PC-9 (cell line): Measurements from ENCODE around the gene SLN. TPM values are rescaled to one million over a fixed set of nuclear protein-coding genes. Genes with fewer than 3 reads are reported as not detected.

ENCODE experiments used
- BruUV-seq: library from RNA; stranded (reverse); fragments of 400-500 nt; replicated peaks from 2 replicates; lab custom pipeline; 2021; lab: Mats Ljungman, UMichigan
- CTCF ChIA-PET: fragments of 300-600 bp; sonication (Branson Sonifier 250); formaldehyde crosslinking; loops from one replicate; lab custom pipeline; 2022; ENCODE audit warnings: antibody characterized with exemption; lab: Charles Lee
- POLR2A ChIA-PET: fragments of 300-600 bp; sonication (Branson Sonifier 250); formaldehyde crosslinking; loops from one replicate; lab custom pipeline; 2022; ENCODE audit warnings: antibody characterized with exemption; ENCODE audit not compliant: unreplicated experiment; lab: Charles Lee
- DNase-seq, 2 experiments: peaks; one replicate each; pipeline versions ENCODE4 v3.0.0 to v3.0.0-alpha.2; 2015 to 2022; ENCODE audit warnings: mixed read lengths in 1 of 2
- H2AFZ ChIP-seq: fragments of 200-600 bp; sonication (generic); 2 replicates; pipeline ENCODE4 v1.8.1; 2017; ENCODE audit warnings: antibody characterized with exemption
- H3F3A ChIP-seq: fragments of 200-600 bp; sonication (generic); 2 replicates; pipeline ENCODE4 v1.8.1; 2017; ENCODE audit warnings: antibody characterized with exemption, mild to moderate bottlenecking, low read depth; ENCODE audit not compliant: insufficient read depth
- H3K27ac ChIP-seq: fragments of 200-600 bp; sonication (generic); 2 replicates; pipeline ENCODE4 v1.6.1; 2016; ENCODE audit warnings: mixed run types
- H3K27me3 ChIP-seq: fragments of 200-600 bp; sonication (generic); 2 replicates; pipeline ENCODE4 v1.6.1; 2016; ENCODE audit warnings: low read depth, mixed run types; ENCODE audit not compliant: insufficient read depth
- H3K36me3 ChIP-seq: fragments of 200-600 bp; sonication (generic); 2 replicates; pipeline ENCODE4 v1.6.1; 2016; ENCODE audit warnings: low read depth, mixed run types
- H3K4me1 ChIP-seq: fragments of 200-600 bp; sonication (generic); replicated peaks from 2 replicates; pipeline ENCODE4 v1.6.1; 2016; ENCODE audit warnings: mixed run types; ENCODE audit not compliant: insufficient read depth
- H3K4me2 ChIP-seq: fragments of 200-600 bp; sonication (generic); 2 replicates; pipeline ENCODE4 v1.6.1; 2017; ENCODE audit warnings: mixed run types
- H3K4me3 ChIP-seq: fragments of 200-600 bp; sonication (generic); 2 replicates; pipeline ENCODE4 v1.6.1; 2016; ENCODE audit warnings: mixed run types
- H3K79me2 ChIP-seq: fragments of 200-600 bp; sonication (generic); 2 replicates; pipeline ENCODE4 v1.6.1; 2017; ENCODE audit warnings: low read depth, mixed run types
- H3K9me2 ChIP-seq: fragments of 200-600 bp; sonication (generic); 2 replicates; pipeline ENCODE4 v1.8.1; 2017; ENCODE audit warnings: mild to moderate bottlenecking; ENCODE audit not compliant: insufficient read depth
- H3K9me3 ChIP-seq: fragments of 200-600 bp; sonication (generic); 2 replicates; pipeline ENCODE4 v1.8.1; 2016; ENCODE audit warnings: low read depth; ENCODE audit not compliant: insufficient read depth
- H4K20me1 ChIP-seq: fragments of 200-600 bp; sonication (generic); 2 replicates; pipeline ENCODE4 v1.8.1; 2017; ENCODE audit not compliant: insufficient read depth
- EZH2 ChIP-seq: fragments of 200-600 bp; sonication (generic); IDR thresholded peaks from 2 replicates; pipeline ENCODE4 v1.8.0; 2017; ENCODE audit warnings: antibody characterized with exemption, low read depth
- intact Hi-C: fragments of 100-400 bp; cut with micrococcal nuclease; formaldehyde crosslinking; loops from one replicate; pipeline ENCODE4 v1.10.0; 2022; ENCODE audit not compliant: unreplicated experiment
- total RNA-seq: library from RNA; stranded (reverse); gene quantifications from 2 replicates; pipeline ENCODE4 v1.2.3, GENCODE V29; 2021
- TF ChIP-seq, protein P1 (sequence below): fragments of 200-600 bp; sonication (generic); conservative IDR thresholded peaks from 2 replicates; pipeline ENCODE4 v1.6.1; 2017; ENCODE audit warnings: mixed run types, antibody characterized with exemption, mild to moderate bottlenecking, moderate library complexity

The SLN gene
- total RNA-seq, 1 experiment from 2014 or later, result not detected

GRCh38 chr11:107675902-107676301 is 36.0 kb downstream of the SLN start:
- H3K27ac ChIP-seq, result no peak overlapping the region
- no peak for DNase-seq
- no peaks in the 10 kb centered on the region for H3K27me3 ChIP-seq
- H3K4me2 ChIP-seq, result no peak overlapping the region
- CTCF ChIA-PET, result no interaction called here
- TF ChIP-seq EZH2, result no peak
- TF ChIP-seq, protein P1, sequence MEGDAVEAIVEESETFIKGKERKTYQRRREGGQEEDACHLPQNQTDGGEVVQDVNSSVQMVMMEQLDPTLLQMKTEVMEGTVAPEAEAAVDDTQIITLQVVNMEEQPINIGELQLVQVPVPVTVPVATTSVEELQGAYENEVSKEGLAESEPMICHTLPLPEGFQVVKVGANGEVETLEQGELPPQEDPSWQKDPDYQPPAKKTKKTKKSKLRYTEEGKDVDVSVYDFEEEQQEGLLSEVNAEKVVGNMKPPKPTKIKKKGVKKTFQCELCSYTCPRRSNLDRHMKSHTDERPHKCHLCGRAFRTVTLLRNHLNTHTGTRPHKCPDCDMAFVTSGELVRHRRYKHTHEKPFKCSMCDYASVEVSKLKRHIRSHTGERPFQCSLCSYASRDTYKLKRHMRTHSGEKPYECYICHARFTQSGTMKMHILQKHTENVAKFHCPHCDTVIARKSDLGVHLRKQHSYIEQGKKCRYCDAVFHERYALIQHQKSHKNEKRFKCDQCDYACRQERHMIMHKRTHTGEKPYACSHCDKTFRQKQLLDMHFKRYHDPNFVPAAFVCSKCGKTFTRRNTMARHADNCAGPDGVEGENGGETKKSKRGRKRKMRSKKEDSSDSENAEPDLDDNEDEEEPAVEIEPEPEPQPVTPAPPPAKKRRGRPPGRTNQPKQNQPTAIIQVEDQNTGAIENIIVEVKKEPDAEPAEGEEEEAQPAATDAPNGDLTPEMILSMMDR, result no peak
- H3K9me3 ChIP-seq, result no peaks in the 10 kb centered on the region
- no peaks in the 10 kb centered on the region for H3K9me2 ChIP-seq
- POLR2A ChIA-PET, result no interaction called here
- intact Hi-C loops, result no loop called here
- no TSS peak for BruUV-seq
- H3K4me1 ChIP-seq, result no peaks in the 10 kb centered on the region
- H3K36me3 ChIP-seq, result no peaks in the 10 kb centered on the region
- no peaks in the 10 kb centered on the region for H4K20me1 ChIP-seq
- H3F3A ChIP-seq, result no peaks in the 10 kb centered on the region
- H3K4me3 ChIP-seq, result no peak overlapping the region
- no peak overlapping the region for H2AFZ ChIP-seq
- no peaks in the 10 kb centered on the region for H3K79me2 ChIP-seq

- intact Hi-C loops, result no loop called here
- no peaks in the 10 kb centered on the region for H4K20me1 ChIP-seq
- no peak overlapping the region for H3K27ac ChIP-seq
- no peaks in the 10 kb centered on the region; the same call in 1 of the 2 replicates for H3K9me3 ChIP-seq
- no peaks in the 10 kb centered on the region for H3K27me3 ChIP-seq
- no peak for TF ChIP-seq EZH2
- TF ChIP-seq, protein P1, result no peak
- no peak overlapping the region for H3K4me2 ChIP-seq
- H3K9me2 ChIP-seq, result no peaks in the 10 kb centered on the region
- no peaks in the 10 kb centered on the region for H3K79me2 ChIP-seq
- H3K4me3 ChIP-seq, result no peak overlapping the region
- ChIA-PET CTCF (interaction anchor here (0.6 kb wide), 1 partner anchor 68 kb away, joined by 4 read pairs; no protein-coding TSS in a partner anchor), POLR2A (no interaction called here)
- DNase-seq, result no peak
- no peaks in the 10 kb centered on the region for H3F3A ChIP-seq
- H3K4me1 ChIP-seq, result no peaks in the 10 kb centered on the region
- no peak overlapping the region for H2AFZ ChIP-seq
- H3K36me3 ChIP-seq, result no peaks in the 10 kb centered on the region
- no TSS peak for BruUV-seq
Measured at GRCh38 chr11:107669893-107670601, 41.8 kb downstream of the SLN start.

GRCh38 chr11:107669191-107669740 is 42.6 kb downstream of the SLN start:
- Histone ChIP-seq H2AFZ (no peak overlapping the region), H3K27me3 (no peaks in the 10 kb centered on the region), H3K79me2 (no peaks in the 10 kb centered on the region), H3K4me3 (no peak overlapping the region), H3K36me3 (no peaks in the 10 kb centered on the region), H3K4me1 (no peaks in the 10 kb centered on the region), H3K9me3 (no peaks in the 10 kb centered on the region; the same call in 1 of the 2 replicates), H3F3A (no peaks in the 10 kb centered on the region), H3K27ac (no peak overlapping the region), H4K20me1 (no peaks in the 10 kb centered on the region), H3K9me2 (no peaks in the 10 kb centered on the region), H3K4me2 (no peak overlapping the region)
- intact Hi-C loops, result no loop called here
- no TSS peak for BruUV-seq
- DNase-seq, result no peak
- no peak for TF ChIP-seq EZH2
- TF ChIP-seq, protein P1, result no peak
- ChIA-PET POLR2A (no interaction called here), CTCF (interaction anchor here (0.6 kb wide), 1 partner anchor 67 kb away, joined by 4 read pairs; no protein-coding TSS in a partner anchor)
